Kidney capillary endothelial cell (primary cell): ENCODE data around the gene PDLIM5.
"Not testable (repeated sequence)": the region's sequence is repeated elsewhere in the genome, so short reads cannot be mapped to it uniquely, and the experiment has no call there.

ENCODE experiments used
- DNase-seq: peaks from one replicate; pipeline ENCODE4 v3.0.0-alpha.2; 2018; ENCODE audit warnings: low spot score

PDLIM5 gene

GRCh38 chr4:94528792-94529451 is 77.2 kb downstream of the PDLIM5 start:
- DNase-seq = no peak

GRCh38 chr4:94530073-94530472 is 78.3 kb downstream of the PDLIM5 start:
- DNase-seq = no peak

- DNase-seq = no peak
Measured at GRCh38 chr4:94531991-94532789, 80.4 kb downstream of the PDLIM5 start.

- no peak for DNase-seq
Measured at GRCh38 chr4:94533405-94534223, 81.9 kb downstream of the PDLIM5 start.

GRCh38 chr4:94534401-94535312 is 82.9 kb downstream of the PDLIM5 start:
- DNase-seq = no peak

GRCh38 chr4:94536049-94536448 is 84.3 kb downstream of the PDLIM5 start:
- no peak for DNase-seq

GRCh38 chr4:94536649-94537469 is 85.1 kb downstream of the PDLIM5 start:
- DNase-seq = no peak

GRCh38 chr4:94537921-94538628 is 86.3 kb downstream of the PDLIM5 start:
- no peak for DNase-seq

- DNase-seq = no peak
Measured at GRCh38 chr4:94540476-94540875, 88.7 kb downstream of the PDLIM5 start.

GRCh38 chr4:94544811-94545210 is 93.1 kb downstream of the PDLIM5 start:
- peak; percentile 48 for DNase-seq

- DNase-seq = peak; percentile 85
Measured at GRCh38 chr4:94545296-94545695, 93.6 kb downstream of the PDLIM5 start.

- no peak for DNase-seq
Measured at GRCh38 chr4:94546949-94547348, 95.2 kb downstream of the PDLIM5 start.

- peak; percentile 82 for DNase-seq
Measured at GRCh38 chr4:94548571-94548970, 96.8 kb downstream of the PDLIM5 start.

GRCh38 chr4:94550352-94550751 is 98.6 kb downstream of the PDLIM5 start:
- no peak for DNase-seq

GRCh38 chr4:94550851-94551250 is 99.1 kb downstream of the PDLIM5 start:
- DNase-seq = no peak

- DNase-seq = peak; percentile 66
Measured at GRCh38 chr4:94551643-94552564, 100.2 kb downstream of the PDLIM5 start.

GRCh38 chr4:94556047-94556446 is 104.3 kb downstream of the PDLIM5 start:
- DNase-seq = not testable (repeated sequence)

GRCh38 chr4:94557632-94558031 is 105.9 kb downstream of the PDLIM5 start:
- not testable (repeated sequence) for DNase-seq

- DNase-seq = no peak
Measured at GRCh38 chr4:94558392-94558904, 106.7 kb downstream of the PDLIM5 start.
